HFF-Myc (cell line): ENCODE results near the gene SLC25A12.

Source experiments
- DNase-seq: peaks from one replicate; pipeline ENCODE4 v3.0.0-alpha.2; 2011; ENCODE audit warnings: low read depth; ENCODE audit errors: extremely low read depth
- H3K4me3 ChIP-seq: replicated peaks from 2 replicates; pipeline ENCODE4 v1.5.1; 2011; ENCODE audit warnings: low read depth, mild to moderate bottlenecking, control low read depth, low read length
- TF ChIP-seq, protein P1 (sequence below): IDR thresholded peaks from 2 replicates; pipeline ENCODE4 v1.5.1; 2012; ENCODE audit warnings: mild to moderate bottlenecking, low read depth, low read length, control low read depth; ENCODE audit errors: missing control alignments

The SLC25A12 gene

DNA sequence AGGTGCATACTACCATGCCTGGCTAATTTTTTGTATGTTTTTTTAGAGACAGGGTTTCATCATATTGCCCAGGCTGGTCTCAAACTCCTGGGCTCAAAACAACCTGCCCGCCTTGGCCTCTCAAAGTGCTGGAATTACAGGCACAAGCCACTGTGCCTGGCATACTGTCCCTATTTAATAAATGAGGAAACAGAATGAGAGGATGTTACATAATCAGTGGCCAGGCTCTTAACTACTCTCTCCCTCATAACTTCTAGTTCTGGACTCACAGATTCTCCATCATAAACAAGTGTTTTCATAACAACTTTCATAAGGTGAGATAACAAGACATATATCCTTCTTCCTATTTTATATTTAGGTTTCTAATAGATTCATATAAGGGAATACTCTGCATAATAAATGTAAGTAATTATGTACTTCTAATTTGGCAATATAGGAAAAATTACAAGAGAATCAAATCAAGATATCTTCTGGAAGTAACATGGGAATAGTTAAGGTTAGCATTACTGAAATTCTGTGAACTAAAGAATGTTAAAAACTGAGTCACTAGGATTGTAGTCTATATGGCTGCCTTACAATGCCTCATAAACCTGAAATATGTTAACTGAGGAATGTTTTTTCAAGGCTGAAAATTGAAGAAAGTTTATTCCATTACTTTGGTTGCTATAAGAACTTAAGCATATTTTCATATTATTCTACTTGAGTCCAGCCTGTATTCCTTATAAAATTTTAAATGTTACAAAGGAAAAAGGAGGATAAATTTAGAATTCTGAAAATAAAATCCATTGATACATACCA lies 71.3 kb downstream of the SLC25A12 start:
- no peak for DNase-seq
- H3K4me3 ChIP-seq, result no peak overlapping the region
- TF ChIP-seq, protein P1, sequence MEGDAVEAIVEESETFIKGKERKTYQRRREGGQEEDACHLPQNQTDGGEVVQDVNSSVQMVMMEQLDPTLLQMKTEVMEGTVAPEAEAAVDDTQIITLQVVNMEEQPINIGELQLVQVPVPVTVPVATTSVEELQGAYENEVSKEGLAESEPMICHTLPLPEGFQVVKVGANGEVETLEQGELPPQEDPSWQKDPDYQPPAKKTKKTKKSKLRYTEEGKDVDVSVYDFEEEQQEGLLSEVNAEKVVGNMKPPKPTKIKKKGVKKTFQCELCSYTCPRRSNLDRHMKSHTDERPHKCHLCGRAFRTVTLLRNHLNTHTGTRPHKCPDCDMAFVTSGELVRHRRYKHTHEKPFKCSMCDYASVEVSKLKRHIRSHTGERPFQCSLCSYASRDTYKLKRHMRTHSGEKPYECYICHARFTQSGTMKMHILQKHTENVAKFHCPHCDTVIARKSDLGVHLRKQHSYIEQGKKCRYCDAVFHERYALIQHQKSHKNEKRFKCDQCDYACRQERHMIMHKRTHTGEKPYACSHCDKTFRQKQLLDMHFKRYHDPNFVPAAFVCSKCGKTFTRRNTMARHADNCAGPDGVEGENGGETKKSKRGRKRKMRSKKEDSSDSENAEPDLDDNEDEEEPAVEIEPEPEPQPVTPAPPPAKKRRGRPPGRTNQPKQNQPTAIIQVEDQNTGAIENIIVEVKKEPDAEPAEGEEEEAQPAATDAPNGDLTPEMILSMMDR, result no peak

DNA sequence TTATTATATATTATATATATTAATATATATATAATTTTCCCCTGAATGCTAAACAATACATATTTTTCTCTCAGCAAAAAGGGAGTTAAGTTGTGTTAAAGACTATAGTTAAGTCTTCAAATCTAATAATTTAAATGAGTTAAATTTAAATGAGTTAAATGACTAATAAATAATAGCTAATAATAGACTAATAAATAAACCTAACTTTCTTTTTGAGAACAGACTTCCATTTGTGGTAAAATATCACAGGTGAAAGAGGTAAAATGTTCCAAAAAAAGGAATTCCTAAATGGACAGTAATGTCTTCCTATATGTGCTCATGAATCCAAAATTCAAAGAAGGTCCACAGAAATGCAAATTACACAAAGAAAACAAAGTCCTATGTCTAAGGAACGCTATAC lies 74.6 kb downstream of the SLC25A12 start:
- DNase-seq, result no peak
- TF ChIP-seq, protein P1, result no peak

DNA sequence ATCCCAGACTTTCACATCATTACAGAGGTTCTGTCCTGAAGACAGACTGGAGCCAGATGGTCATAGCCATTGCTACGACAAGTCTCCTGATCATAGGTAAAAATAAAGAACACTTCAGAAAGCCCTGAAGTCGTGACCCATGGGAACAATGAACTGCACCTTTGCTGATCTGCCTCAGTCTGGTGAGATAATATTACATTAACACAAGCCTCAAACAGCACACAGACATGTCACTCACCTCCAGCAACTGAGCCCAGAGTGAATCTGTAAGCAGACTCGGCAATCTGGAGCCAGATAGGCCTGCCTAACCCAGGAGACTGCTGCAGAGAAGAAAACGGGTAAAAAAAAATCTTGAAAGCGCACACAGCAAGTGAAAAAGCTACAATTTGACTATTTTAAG lies 79.2 kb downstream of the SLC25A12 start:
- H3K4me3 ChIP-seq, result no peak overlapping the region
- TF ChIP-seq, protein P1, result no peak
- no peak for DNase-seq

More for the DNA sequence above, 74.6 kb downstream of the SLC25A12 start:
- H3K4me3 ChIP-seq, result no peak overlapping the region

DNA sequence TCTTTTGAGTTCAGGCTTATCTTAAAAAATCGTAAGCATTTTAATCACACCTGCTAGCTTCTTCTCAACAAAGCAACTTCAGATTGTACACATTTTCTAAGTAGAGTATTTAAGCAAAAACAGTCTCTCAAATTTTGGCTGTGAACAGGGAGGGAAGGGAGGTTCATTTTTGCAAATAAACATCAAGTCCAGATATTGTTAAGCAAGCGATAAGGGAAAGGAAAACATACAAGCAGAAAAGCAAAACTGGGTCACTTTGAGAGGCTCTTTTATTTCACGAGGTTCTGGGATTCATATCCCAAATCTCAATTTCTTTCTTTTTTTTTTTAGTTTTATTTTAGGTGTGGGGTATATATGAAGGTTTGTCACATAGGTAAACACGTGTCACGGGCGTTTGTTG lies 79.9 kb downstream of the SLC25A12 start:
- no peak for DNase-seq
- no peak overlapping the region for H3K4me3 ChIP-seq
- TF ChIP-seq, protein P1, result no peak

DNA sequence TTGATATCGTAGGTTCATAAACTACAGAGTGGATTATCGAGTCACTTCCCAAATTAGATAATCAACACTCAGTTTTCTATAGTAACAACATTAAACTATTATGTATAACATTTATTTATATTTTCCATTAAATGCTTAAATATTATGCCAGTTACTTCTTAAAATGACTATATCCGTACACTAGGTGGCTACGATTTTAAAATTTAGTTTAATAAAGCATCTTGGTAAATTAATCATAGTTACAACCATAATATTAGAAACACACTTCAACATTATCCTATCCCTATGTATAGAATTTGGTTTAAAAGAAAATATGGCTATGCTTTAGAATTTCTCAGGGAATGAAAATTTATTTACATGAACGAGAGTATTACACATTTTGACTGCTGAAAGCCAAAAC lies 80.3 kb downstream of the SLC25A12 start:
- no peak for DNase-seq
- no peak overlapping the region for H3K4me3 ChIP-seq
- TF ChIP-seq, protein P1, result no peak

DNA sequence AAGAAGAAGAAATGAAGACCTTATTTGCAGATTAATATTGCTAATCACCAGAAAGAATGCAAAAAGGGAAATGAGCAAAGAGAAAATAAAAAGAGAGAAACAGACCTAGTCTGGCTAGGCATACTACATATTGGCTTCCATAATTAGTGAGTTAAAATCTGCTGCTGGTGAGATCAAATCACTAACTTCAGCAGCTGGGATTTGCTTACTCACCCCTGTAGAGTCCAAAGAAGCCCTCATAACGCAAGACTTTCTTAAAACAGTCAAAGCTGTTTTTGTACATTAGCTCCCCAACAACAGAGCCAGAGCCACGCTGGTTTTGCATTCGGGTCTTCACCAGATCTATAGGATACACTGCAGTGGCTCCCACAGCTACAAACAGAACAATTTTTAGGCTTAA lies 80.9 kb downstream of the SLC25A12 start:
- TF ChIP-seq, protein P1, result no peak
- DNase-seq, result no peak
- H3K4me3 ChIP-seq, result no peak overlapping the region

DNA sequence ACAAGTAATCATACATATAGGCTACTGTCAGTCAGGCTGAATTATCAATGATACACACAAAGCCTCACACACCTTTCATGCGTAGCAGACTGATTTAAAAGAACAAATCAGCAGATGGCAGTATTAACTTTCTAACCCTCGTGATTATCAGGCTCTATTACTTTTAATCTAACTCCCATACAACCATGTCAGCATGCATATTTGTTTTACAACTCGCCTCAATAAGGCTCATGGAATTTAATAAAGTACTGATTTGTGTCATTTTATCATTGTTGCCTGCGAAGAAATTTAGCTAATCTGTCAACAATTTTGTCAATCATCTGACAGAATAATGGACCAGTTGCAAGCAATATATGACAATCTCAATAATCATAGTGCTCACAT lies 82.8 kb downstream of the SLC25A12 start:
- TF ChIP-seq, protein P1, result peak; percentile 16
- peak; percentile 25 for DNase-seq

More for the DNA sequence above, 82.8 kb downstream of the SLC25A12 start:
- H3K4me3 ChIP-seq, result no peak overlapping the region
